Daoy (cell line): ENCODE measurements around the gene CHPF2. TPM values are rescaled to one million over a fixed set of nuclear protein-coding genes. Genes with fewer than 3 reads are reported as not detected.

Source experiments
- DNase-seq: peaks from one replicate; pipeline ENCODE4 v3.0.0-alpha.2; 2015; ENCODE audit warnings: low read depth
- total RNA-seq: library from RNA; depleted of rRNA; stranded (reverse); fragments of >200 nt; shearing (Covaris generic); gene quantifications from 2 replicates; pipeline ENCODE4 v1.2.3, GENCODE V29; 2014

Gene CHPF2
- total RNA-seq, 1 experiment from 2014 or later = 38.3 TPM

DNA sequence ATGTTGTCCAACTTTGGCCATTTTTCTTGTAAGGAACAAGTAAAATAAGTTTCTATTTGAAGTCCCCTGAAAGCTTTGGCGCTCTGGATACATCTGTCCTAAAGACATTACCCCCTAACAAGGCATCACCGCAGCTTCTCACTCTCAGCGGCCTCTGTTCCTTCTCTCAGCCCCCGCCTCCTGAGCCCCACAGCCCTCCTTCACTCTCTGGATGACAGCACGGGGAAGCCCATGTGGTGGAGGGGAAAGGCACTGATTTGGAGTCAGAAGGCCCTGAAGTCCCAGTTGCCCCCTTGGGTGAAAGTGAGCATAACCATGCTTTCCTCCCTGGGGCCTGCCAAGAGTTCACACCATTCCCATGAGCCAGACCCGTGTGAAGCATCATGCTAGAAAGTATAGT is 26.6 kb upstream of the CHPF2 start:
- no peak for DNase-seq

DNA sequence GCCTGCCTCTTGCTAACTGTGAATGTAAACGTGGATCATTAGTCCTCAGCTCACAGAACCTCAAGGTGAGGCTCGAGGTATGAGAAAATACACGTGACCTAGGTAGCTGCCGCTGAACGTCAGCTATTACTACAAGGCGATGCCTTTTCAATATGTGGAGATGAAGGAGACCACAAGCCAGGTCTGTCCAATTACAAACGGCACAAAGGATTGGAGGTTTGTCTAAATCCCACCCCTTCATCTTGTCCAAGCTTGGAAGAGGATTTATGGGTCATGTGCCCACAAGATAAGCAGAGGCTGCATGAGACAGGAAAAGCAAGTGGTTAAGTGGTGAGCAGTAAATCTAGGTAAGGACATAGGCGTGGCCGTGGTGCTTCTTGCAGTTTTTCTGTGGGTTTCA is 25.4 kb upstream of the CHPF2 start:
- DNase-seq = peak; percentile 47

DNA sequence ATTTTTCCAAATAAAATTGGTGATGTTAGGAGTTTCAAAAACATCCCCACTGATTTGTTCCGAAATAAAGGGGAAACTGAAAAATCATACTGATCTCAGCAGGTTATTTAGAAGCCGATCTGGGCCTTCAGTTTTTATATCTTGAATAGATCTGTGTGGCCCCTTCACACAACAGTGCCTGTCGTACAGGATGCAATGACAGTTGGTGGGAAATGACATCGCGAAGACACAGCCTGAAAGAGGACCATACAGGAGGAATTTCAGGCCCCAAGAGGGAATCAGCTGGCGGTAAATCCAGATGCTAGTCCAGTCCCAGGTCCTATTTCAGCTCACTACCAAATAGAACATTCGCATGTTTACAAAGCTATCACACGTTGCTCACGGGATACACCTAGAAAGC is 25.0 kb upstream of the CHPF2 start:
- no peak for DNase-seq

DNA sequence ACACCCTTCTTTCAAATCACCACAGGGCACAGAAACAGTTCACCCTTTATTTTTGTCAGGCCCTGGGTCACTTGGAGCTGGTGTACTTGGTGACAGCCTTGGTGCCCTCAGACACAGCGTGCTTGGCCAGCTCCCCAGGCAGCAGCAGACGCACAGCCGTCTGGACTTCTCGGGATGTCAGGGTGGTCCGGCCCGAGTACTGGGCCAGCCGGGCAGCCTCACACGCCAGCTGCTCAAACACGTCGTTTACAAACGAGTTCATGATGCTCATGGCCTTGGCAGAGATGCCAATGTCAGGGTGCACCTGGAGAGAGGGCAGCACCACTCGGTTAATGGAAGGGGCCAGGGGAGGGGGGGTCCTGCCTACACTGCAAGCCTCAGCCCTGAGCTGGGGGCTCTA is 24.5 kb upstream of the CHPF2 start:
- no peak for DNase-seq

DNA sequence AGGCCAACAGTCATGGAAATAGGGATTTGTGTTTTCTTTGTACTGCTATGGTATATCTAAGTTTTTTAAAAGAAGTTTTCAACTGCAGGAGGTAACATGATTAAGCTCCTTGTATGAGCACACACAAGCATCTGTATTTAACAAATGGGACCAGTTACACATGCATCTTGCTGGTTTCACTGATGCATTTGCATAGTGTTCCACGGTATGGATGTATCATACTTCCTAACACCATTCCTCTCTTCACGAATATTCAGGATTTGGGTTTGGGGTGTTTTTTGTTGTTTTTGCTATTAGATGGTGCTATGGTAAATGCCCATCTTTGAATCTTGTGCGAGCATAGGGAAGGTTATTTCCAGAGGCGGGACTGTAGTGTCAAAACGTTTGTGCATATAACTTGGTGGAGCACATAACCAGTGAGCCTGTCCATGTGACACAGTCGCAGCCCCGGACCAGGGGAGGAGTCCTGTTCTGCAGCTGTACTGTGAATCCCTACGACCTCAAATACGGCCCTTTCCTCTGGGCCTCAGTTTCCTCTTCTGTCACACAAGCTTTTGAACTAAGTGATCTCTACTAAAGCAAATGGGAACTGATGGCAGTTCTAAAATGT is 23.9 kb upstream of the CHPF2 start:
- DNase-seq = no peak

DNA sequence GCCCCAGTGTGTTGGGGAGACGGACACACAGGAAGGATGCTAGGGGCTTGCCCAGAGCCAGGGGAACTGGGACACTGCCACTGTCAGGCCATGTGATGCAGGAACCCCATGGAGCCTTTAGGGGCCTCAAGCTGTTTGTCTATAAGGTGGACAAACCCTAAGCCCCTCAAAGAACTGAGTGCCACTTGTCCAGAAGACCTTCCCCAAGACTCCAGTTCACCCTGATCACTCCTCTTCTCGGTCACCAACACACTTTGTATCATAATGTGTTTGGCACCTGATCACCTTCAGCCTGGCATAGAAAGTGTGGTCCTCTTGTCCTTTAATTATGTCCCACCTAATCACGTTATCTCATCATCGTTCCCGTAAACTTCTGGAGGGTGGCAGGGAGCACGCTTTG is 22.7 kb upstream of the CHPF2 start:
- DNase-seq = no peak

DNA sequence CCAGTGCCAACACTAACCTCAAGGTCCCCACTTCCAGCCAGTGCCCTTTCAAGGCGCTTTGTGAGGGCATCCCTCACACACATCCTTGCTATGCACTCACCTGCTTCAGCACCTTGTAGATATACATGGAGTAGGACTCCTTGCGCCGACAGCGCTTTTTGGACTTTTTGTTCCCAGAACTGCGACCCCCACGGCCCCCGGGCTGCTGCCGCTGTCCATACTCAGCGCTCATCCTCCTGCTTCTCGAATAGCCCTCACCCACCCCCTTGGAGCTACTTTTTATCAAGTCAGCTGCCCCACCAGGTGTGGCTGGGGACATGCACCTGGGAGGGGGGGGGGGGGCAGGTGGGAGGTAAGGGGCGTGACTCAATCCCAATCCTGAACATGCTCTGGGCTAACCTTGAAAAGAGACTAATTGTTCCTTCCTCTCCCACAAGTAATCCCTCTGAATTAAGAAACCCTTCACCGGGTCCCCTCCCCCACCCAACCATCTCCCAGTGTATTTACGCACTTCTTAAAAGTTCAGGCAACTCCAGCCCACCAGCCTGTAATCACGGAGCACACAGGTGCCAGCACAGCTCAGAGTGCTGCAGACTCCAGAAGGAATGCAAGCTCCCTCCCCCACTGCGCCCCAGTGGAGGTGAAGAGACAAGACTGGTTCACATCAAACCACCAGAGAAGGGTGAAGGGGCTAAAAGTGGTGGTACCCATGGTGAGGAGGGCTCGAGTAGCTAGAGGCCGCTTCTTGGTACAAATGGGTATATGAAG is 22.0 kb upstream of the CHPF2 start, which contains the start of gene H2BK1:
H2BK1 (minus strand) TSS at position 402 of the 768 bp plus-strand sequence; CDS start at position 232, 170 bp downstream.
- no peak for DNase-seq

DNA sequence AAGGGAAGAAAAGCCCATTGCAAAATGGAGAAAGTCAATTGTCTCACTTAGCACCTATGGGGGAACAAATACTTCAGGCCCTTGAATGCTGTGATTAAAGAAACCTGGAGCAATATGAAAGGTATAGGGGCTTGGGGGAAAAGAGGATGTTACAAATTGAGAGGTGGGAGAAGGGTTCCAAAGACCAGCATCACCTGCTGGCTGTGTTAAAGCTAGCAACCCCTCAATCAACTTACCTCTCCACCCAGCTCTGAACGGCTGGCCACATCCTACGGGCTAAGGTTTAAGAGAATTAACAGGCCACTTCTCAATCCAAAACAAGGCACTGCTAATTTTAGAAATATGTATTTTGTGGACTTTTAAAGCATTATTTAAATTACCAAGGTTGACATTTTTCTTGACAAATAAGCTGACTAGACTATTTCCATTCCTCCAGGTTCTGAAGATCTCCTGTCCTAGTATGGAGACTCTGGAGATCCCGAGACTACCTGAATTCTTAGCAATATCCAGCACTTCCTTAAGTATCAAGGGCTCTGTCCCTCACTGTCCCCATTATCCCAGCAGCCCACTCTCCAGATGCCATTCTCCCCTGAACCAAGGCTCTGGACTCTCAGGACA is 21.0 kb upstream of the CHPF2 start:
- DNase-seq = no peak

DNA sequence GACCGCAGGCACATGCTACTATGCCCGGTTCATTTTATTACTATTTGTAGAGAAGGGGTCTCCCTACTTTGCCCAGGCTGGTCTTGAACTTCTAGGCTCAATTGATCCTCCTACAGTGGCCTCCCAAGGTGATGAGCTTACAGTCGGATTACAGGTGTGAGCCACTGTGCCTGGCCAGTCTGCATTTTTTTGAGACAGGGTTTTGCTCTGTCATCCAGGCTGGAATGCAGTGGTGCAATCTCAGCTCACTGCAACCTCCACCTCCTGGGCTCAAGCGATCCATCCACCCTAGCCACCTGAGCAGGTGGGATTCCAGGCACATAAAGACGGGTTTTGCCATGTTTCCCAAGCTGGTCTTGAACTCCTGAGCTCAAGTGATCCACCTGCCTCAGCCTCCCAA is 19.7 kb upstream of the CHPF2 start:
- DNase-seq = no peak

DNA sequence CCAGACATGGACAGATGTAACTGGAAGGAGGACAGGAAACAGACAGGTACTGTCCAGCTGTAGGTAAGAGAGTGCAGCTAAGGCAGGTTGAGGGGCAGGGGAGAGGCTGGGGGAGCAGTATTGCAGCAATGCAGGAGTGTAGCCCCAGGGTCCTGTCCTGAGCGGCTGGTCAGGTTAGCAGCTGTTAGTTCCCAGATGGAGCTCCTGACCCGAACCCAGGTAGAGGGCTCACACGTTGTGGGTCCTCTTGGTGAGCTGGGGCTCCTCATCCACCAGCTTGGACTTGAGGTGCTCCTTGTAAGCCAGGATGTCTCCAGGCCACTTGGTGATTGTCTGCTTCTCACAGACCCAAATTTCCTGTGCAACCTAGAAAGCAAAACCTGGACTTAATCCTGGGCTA is 18.5 kb upstream of the CHPF2 start:
- no peak for DNase-seq

DNA sequence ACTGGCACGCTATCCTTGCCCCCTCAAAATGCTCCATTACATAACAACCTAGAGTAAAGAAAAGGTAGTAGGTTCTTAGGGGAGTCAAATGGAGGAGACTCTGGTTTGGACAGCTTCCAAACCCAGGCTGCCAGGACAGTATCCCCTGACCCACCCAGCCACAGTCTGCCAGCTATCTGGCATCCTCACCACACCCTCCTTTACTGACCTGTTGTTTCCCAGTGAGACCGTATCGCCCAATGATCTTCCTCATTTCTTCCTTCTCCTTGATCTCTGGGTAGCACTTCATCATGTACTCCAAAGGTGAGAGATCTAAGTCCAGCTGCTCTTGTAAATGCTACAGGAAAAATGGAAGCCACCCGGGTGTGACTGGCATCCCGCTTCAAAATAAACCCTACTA is 16.9 kb upstream of the CHPF2 start:
- DNase-seq = no peak

DNA sequence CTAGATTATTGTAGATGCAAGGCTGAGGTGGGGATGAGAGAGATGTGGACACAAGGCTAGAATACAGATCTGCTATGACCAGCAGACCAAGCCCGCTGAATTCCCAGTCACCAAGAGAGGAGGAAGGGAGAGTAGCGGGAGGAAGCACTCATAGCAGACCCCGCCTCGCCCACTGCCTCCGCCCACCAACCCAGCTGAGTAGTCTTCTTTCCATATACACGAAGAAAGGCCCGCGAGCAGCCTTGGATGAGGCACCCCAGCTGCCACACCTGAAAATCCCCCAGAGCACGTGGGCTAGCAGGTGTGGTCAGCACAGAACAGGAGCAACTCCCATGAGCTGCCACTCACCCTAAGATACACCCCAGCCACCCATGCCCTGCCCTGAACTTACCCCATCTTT is 14.1 kb upstream of the CHPF2 start:
- no peak for DNase-seq

DNA sequence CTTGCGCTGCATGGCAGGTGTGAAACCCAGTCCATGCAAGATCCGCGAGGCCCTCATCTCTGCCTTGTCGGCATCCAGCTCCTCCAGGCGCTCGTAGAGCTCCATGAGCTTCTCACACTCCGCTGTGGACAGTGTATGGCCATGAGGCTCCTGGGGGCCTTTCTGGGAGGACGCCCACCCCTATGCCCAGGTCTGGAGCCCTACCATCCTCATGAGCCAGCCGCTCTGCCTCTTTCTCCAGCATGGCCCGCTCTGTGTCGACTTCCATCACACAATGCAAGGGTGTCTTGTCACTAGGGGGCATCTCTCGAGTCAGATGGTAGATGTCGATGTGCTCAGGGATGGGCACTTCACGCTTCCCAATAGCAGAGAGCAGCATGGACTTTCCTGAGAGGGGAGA is 8.6 kb upstream of the CHPF2 start:
- DNase-seq = no peak

DNA sequence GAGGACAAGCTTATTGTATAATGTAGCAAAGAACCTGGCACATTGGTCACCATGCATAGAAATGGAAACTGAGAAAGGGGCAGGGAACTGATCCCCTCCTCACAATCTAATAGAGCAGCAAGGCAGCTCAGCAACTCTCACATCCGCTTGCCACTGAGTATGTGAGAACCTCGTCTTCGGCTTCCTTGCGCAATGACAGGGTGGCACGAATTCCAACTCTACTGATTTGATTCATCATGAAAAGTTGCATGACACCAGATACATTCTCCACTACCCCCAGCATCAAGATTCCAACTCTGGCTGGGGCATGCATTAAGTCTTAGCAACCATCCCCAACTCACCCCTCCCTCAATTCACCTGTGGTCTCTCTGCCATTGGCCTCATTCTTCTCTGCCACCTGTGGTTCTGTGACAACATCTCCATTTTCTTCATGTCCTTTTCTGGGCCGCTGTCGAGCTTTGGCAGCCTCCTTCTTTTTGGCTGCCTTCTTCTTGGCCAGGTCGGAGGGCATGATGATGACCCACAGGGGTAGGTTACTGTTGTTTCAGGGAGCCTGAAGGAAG is 6.3 kb upstream of the CHPF2 start:
- DNase-seq = no peak

DNA sequence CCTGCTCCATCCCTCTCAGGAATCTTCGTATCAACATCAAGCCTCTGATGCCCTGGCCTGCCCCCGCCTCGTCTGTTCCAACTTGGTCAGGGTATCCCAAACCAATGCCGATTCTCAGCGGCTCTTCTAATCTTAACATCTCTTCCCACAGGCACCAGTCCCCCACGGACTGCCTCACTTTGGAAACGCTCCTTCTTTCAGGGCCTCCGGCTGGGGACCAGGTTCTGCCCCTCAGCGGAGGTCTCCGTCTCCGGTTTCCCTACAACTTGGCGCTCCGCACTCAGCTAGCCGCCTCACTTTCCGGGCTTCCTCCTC is 5.8 kb upstream of the CHPF2 start:
- no peak for DNase-seq

DNA sequence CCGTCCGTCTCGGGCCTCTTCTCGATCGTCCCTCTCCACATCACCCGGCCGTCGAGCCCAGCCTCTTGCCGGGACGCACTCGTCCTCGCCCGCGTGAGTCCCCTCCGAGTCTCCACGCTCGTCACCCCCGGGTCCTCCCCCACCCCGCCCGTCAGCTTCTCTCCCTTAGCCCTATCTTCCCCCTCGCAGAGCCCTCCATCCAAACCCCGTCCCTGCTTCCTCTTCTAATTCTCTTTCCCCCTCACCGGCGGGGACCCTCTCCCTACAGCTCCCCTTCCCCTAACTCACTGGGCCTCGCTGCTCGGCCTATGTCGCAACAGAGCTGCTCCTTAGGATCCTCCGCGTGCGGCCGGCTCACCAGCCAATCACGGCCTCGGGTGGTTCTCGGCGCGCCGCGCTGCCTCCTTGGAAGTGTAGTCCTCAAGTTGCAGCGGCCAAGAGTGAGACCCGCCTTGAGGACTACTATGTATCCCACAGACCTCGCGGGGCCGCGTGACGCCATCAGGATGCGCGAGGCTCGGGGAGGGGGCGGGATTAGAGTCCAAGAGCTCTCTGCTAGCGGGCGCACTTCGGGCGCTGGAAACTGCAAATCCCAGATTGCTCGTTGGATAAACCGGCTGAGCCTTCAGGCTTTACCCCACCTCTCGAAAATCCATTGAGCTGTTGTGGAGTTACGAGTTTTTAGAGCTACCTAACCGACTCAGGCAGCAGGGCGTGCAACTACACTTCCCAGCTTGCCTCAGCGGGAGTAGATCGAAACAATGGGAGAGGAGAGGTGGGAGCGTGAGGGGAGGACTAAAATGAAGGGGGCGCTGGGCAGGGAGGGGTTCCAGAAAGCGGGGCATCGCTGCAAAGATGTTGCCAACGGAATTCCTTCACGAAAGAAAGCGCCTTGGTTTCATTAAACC is 5.2 kb upstream of the CHPF2 start, which contains the start of gene ABCF2:
ABCF2 (minus strand) TSS at position 331 of the 908 bp plus-strand sequence. CDS start 747 bp downstream, outside the sequence.
- DNase-seq = peak; percentile 100

DNA sequence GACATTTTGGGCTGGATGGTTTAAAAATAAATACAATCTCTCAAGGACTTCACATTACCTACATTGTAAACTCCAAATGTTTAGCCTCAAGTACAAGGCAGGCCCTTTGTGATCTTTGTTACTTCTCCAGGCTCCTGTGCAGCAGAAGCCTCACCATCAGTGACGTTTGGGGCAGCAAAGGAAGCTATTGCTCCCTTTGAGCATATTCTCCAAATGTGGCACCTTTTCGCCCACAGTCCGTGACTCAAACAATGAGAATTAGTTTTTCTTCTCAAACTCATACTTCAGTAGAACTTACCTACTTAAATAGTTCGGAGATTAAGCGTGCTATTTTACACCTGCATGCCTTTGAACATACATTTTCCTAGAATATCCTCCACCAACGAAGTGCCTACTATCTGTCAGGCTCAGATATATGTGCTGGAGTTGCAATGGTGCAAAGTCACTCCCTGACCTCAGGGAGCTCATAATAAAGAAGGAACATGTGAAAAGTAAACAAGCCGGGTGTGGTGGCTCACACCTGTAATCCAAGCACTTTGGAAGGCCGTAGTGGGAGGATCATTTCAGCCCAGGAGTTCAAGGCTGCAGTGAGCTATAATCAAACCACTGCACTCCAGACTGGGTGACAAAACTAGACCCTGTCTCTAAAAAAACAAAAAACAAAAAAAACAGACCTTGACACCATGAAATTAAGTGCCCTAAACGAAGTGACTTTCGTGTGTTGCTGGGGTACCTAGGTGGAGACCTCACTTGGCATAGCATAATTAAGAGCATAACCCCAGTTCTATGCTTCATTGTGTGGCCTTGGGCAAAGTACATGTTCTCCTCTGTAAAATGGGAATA is 4.0 kb upstream of the CHPF2 start:
- no peak for DNase-seq

DNA sequence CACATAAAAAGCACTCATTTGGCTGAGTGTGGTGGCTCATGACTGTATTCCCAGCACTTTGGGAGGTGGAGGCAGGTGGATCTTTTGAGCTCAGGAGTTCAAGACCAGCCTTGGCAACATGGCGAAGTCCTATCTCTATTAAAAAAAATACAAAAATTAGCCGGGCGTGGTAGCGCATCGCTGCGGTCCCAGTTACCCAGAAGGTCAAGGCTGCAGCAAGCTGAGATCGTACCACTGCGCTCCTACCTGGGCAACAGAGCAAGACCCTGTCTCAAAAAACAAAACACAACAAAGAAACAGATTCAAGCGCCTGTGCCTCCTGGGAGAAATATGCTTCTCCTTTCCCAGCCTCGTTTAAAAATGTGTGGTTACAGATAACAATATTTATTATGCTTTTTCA is 3.0 kb upstream of the CHPF2 start:
- DNase-seq = no peak

DNA sequence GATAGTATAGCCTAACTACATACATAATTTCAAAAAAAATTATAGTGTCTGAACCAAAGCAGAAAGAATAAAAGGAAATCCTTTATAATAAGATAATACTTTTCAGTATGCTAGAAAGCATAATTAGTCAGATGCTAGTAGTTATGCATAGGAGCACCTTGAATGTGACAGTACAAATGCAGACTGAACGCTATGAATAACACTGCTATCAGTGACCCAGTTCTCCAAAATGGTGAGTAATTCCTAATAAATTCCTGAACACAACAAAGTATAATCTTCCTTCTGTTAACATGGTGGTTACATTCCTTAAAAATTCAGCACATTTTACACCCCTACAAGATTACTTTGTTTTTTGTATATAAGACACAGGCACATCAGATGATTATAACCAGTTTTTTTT is 1.2 kb upstream of the CHPF2 start:
- DNase-seq = no peak

DNA sequence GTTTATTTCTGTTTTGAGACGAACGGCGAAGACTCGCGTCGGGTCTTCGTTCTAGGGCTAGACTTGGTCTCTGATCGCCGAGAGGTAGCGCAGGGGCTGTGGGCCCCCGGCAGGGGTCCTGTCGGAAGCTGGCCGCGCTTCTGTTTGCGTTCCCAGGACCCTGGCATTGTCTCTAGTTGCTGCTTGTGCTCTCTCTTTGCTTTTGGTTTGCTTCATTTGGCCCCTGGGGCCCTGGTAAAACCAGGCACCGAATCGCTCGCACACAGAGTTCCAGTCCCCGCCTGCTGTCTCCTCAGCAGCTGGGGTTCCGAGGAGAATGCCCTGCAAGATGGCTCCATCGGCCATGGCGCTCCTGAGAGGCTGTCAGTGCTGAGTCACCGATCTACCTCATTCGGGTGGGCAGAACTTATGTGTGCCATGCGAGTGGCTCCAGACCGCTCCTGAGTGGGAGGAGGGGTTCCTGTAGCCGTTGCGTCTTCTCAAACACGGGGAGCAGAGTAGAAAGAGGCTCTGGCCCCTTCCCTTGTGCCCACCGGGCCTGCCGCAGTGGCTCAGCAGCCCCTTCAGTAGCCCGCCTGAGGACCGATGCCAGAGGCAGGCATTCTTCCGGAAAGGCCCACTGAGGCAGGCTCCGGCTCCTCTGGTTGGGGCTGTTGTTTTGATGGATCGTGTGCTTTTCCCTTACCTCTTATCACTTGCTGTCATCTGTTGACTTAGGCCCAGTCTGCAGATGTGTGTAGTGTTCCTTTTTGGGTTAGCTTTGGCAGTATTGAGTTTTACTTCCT is 826 bp downstream of the CHPF2 start:
- DNase-seq = peak; percentile 94
